ENCODE results near the gene PRPSAP2. TPM values are rescaled to one million over a fixed set of nuclear protein-coding genes. Genes with fewer than 3 reads are reported as not detected.

The PRPSAP2 gene
- total RNA-seq, 1 donor from 2014 or later: 50.6 TPM

GRCh38 chr17:18933102-18934058 is 75.4 kb downstream of the PRPSAP2 start:
- TF ChIP-seq CTCF (IDR thresholded peaks at IDR 0.05; ENCODE audit: insufficient read depth, low read depth, low read length): no peak
- peaks cover 2% of the 10 kb centered on the region for H3K27me3 Mint-ChIP-seq (ENCODE audit: low read depth, unreplicated experiment)
- H3K4me1 ChIP-seq (ENCODE audit: insufficient read depth, low read length): no peaks in the 10 kb centered on the region

GRCh38 chr17:18937981-18938691 is 80.2 kb downstream of the PRPSAP2 start:
- Mint-ChIP-seq H3K27me3 (ENCODE audit: low read depth, unreplicated experiment) (peaks cover 2% of the 10 kb centered on the region), H3K27ac (ENCODE audit: unreplicated experiment) (no peak overlapping the region), H3K4me1 (ENCODE audit: low read depth, unreplicated experiment) (no peaks in the 10 kb centered on the region), H3K36me3 (ENCODE audit: low read depth, unreplicated experiment) (peaks cover 1% of the 10 kb centered on the region), H3K9me3 (ENCODE audit: unreplicated experiment) (no peaks in the 10 kb centered on the region), H3K4me3 (ENCODE audit: unreplicated experiment) (no peak overlapping the region)
- FAIRE-seq (no peak), DNase-seq (ENCODE audit: low read depth) (no peak)
- H3K4me1 ChIP-seq (ENCODE audit: insufficient read depth, low read length): no peaks in the 10 kb centered on the region
- no peak overlapping the region for H3K4me2 ChIP-seq (ENCODE audit: low read length)
- no peaks in the 10 kb centered on the region for H3K36me3 ChIP-seq (ENCODE audit: insufficient read depth, low read length)
- no peaks in the 10 kb centered on the region for H3K79me2 ChIP-seq (ENCODE audit: insufficient read depth, low read length)
- TF ChIP-seq CTCF (IDR thresholded peaks at IDR 0.05; ENCODE audit: insufficient read depth, low read depth, low read length) (no peak), EZH2 (IDR thresholded peaks at IDR 0.05; ENCODE audit: insufficient read depth, low read length) (no peak)
- H3K27ac ChIP-seq (ENCODE audit: low read depth, low read length): no peak overlapping the region
- H3K4me3 ChIP-seq (ENCODE audit: insufficient read depth, low read depth, low read length): no peak overlapping the region
- no peak overlapping the region for H2AFZ ChIP-seq (ENCODE audit: low read depth, low read length)
- no peak overlapping the region for H3K9ac ChIP-seq (ENCODE audit: low read length)
- no peaks in the 10 kb centered on the region for H4K20me1 ChIP-seq (ENCODE audit: insufficient read depth, low read length)
- no peaks in the 10 kb centered on the region for H3K9me3 ChIP-seq (ENCODE audit: insufficient read depth, low read depth, low read length)
- H3K27me3 ChIP-seq (ENCODE audit: insufficient read depth, low read length): peaks cover 7% of the 10 kb centered on the region

More at GRCh38 chr17:18933102-18934058, 75.4 kb downstream of the PRPSAP2 start:
- no peak overlapping the region for H3K27ac Mint-ChIP-seq (ENCODE audit: unreplicated experiment)
- Histone ChIP-seq H4K20me1 (ENCODE audit: insufficient read depth, low read length) (no peaks in the 10 kb centered on the region), H3K27me3 (ENCODE audit: insufficient read depth, low read length) (no peaks in the 10 kb centered on the region), H3K9me3 (ENCODE audit: insufficient read depth, low read depth, low read length) (no peaks in the 10 kb centered on the region), H3K4me2 (ENCODE audit: low read length) (no peak overlapping the region), H3K27ac (ENCODE audit: low read depth, low read length) (no peak overlapping the region), H3K36me3 (ENCODE audit: insufficient read depth, low read length) (peaks cover 10% of the 10 kb centered on the region), H2AFZ (ENCODE audit: low read depth, low read length) (no peak overlapping the region), H3K9ac (ENCODE audit: low read length) (no peak overlapping the region), H3K4me3 (ENCODE audit: insufficient read depth, low read depth, low read length) (no peak overlapping the region), H3K79me2 (ENCODE audit: insufficient read depth, low read length) (no peaks in the 10 kb centered on the region)
- no peak for FAIRE-seq
- peaks cover 23% of the 10 kb centered on the region for H3K36me3 Mint-ChIP-seq (ENCODE audit: low read depth, unreplicated experiment)
- H3K9me3 Mint-ChIP-seq (ENCODE audit: unreplicated experiment): no peaks in the 10 kb centered on the region
- H3K4me1 Mint-ChIP-seq (ENCODE audit: low read depth, unreplicated experiment): no peaks in the 10 kb centered on the region
- no peak for DNase-seq (ENCODE audit: low read depth)
- H3K4me3 Mint-ChIP-seq (ENCODE audit: unreplicated experiment): no peak overlapping the region
